CD14-positive monocyte (primary cell): ENCODE results near the gene SLC3A2. TPM values are rescaled to one million over a fixed set of nuclear protein-coding genes. Genes with fewer than 3 reads are reported as not detected.

Experiments
- DNase-seq, 3 donors: peaks; one replicate each; pipeline ENCODE4 v3.0.0-alpha.2; 2011 to 2022
- H2AFZ ChIP-seq: 2 replicates; pipeline ENCODE4 v1.6.0; 2012; ENCODE audit warnings: mild to moderate bottlenecking, low read depth, low read length, inconsistent platforms; ENCODE audit not compliant: insufficient read depth, poor library complexity, severe bottlenecking
- H3K27ac ChIP-seq, 2 donors: 1 replicate in 1 of 2; 2 replicates in 1 of 2; pipeline ENCODE4 v1.5.1; 2012 to 2013; ENCODE audit warnings: low read length in 2 of 2, control low read depth in 1 of 2, inconsistent platforms in 1 of 2, low read depth in 1 of 2, mild to moderate bottlenecking in 1 of 2
- H3K27me3 ChIP-seq, 2 donors: one replicate each; pipeline versions ENCODE4 v1.6.0 to v1.6.1; 2011 to 2013; ENCODE audit warnings: low read length in 2 of 2; ENCODE audit not compliant: control insufficient read depth in 2 of 2, insufficient read depth in 2 of 2
- H3K36me3 ChIP-seq, 2 donors: replicated peaks in 1 of 2; 1 replicate in 1 of 2; 2 replicates in 1 of 2; pipeline versions ENCODE4 v1.5.1 to v1.6.1; 2012 to 2013; ENCODE audit warnings: low read length in 2 of 2, control low read depth in 1 of 2, inconsistent platforms in 1 of 2, mild to moderate bottlenecking in 1 of 2; ENCODE audit not compliant: insufficient read depth in 2 of 2, control insufficient read depth in 1 of 2
- H3K4me1 ChIP-seq, 2 donors: 1 replicate in 1 of 2; 2 replicates in 1 of 2; pipeline versions ENCODE4 v1.5.1 to v1.6.1; 2012 to 2013; ENCODE audit warnings: low read length in 2 of 2, control low read depth in 1 of 2, inconsistent platforms in 1 of 2, mild to moderate bottlenecking in 1 of 2, moderate library complexity in 1 of 2; ENCODE audit not compliant: insufficient read depth in 2 of 2, control insufficient read depth in 1 of 2
- H3K4me2 ChIP-seq: replicated peaks from 2 replicates; pipeline ENCODE3; 2012; ENCODE audit warnings: low read length, moderate library complexity, mild to moderate bottlenecking; ENCODE audit not compliant: poor library complexity, severe bottlenecking; ENCODE audit errors: extremely low read depth
- H3K4me3 ChIP-seq, 3 experiments: fragments of 200-600 bp in 1 of 3; sonication (generic) in 1 of 3; replicated peaks in 1 of 3; 1 replicate in 2 of 3; 2 replicates in 1 of 3; pipeline ENCODE4 v1.5.1; 2011 to 2013; ENCODE audit warnings: low read length in 3 of 3, mild to moderate bottlenecking in 3 of 3, control low read depth in 2 of 3, low read depth in 2 of 3, inconsistent platforms in 1 of 3, moderate library complexity in 1 of 3
- H3K79me2 ChIP-seq: 2 replicates; pipeline ENCODE4 v1.6.0; 2012; ENCODE audit warnings: mild to moderate bottlenecking, control low read depth, inconsistent platforms, low read length, moderate library complexity; ENCODE audit not compliant: insufficient read depth
- H3K9ac ChIP-seq: 2 replicates; pipeline ENCODE4 v1.6.0; 2017; ENCODE audit warnings: low read length, mild to moderate bottlenecking; ENCODE audit not compliant: insufficient read depth, poor library complexity, severe bottlenecking
- H3K9me3 ChIP-seq, 2 donors: replicated peaks in 1 of 2; 1 replicate in 1 of 2; 2 replicates in 1 of 2; pipeline versions ENCODE4 v1.5.1 to v1.6.1; 2012 to 2013; ENCODE audit warnings: low read length in 2 of 2, control low read depth in 1 of 2; ENCODE audit not compliant: control insufficient read depth in 1 of 2, insufficient read depth in 1 of 2
- H4K20me1 ChIP-seq: 2 replicates; pipeline ENCODE4 v1.6.0; 2012; ENCODE audit warnings: mild to moderate bottlenecking, low read length, control low read depth, moderate library complexity; ENCODE audit not compliant: insufficient read depth
- H3K27ac Mint-ChIP-seq, 7 donors: one replicate each; pipeline ENCODE4 v1.8.0; 2020; ENCODE audit warnings: mild to moderate bottlenecking in 7 of 7, mixed read lengths in 7 of 7, moderate library complexity in 6 of 7, inconsistent platforms in 2 of 7
- H3K27me3 Mint-ChIP-seq, 3 donors: one replicate each; pipeline ENCODE4 v1.8.0; 2021 to 2022; ENCODE audit warnings: low read depth in 3 of 3, mild to moderate bottlenecking in 3 of 3, mixed read lengths in 3 of 3, moderate library complexity in 3 of 3, inconsistent platforms in 1 of 3
- H3K36me3 Mint-ChIP-seq, 2 donors: one replicate each; pipeline ENCODE4 v1.8.0; 2020; ENCODE audit warnings: mixed read lengths in 2 of 2, inconsistent platforms in 1 of 2, mild to moderate bottlenecking in 1 of 2
- H3K4me1 Mint-ChIP-seq: one replicate; pipeline ENCODE4 v1.8.0; 2020; ENCODE audit warnings: mild to moderate bottlenecking, mixed read lengths
- H3K4me3 Mint-ChIP-seq, 2 donors: one replicate each; pipeline ENCODE4 v1.8.0; 2020; ENCODE audit warnings: mild to moderate bottlenecking in 2 of 2, mixed read lengths in 2 of 2, moderate library complexity in 1 of 2
- H3K9me3 Mint-ChIP-seq, 7 donors: one replicate each; pipeline ENCODE4 v1.8.0; 2020 to 2022; ENCODE audit warnings: mixed read lengths in 7 of 7, mild to moderate bottlenecking in 6 of 7, moderate library complexity in 6 of 7, inconsistent platforms in 2 of 7
- CTCF ChIP-seq: fragments of 200-600 bp; IDR thresholded peaks from one replicate; pipeline ENCODE4 v1.8.0; 2022; ENCODE audit warnings: antibody characterized with exemption, mild to moderate bottlenecking
- WGBS: methylation state at CpG from one replicate; pipeline ENCODE4 v1.1.5; 2013; ENCODE audit warnings: missing lambda C conversion rate; ENCODE audit not compliant: insufficient coverage; 5-methylcytosine and 5-hydroxymethylcytosine counted together
- intact Hi-C, 2 donors: fragments of 100-400 bp; cut with micrococcal nuclease; formaldehyde crosslinking; loops; one replicate each; pipeline versions ENCODE4 v1.15.0 to v1.15.1; 2023
- polyA plus RNA-seq, 3 donors: library from polyadenylated mRNA; depleted of rRNA in 1 of 3; unstranded in 2 of 3; stranded (reverse) in 1 of 3; fragments of 300-500 nt in 2 of 3; fragments of >200 nt in 1 of 3; fragmentation: Illumina TruSeq in 2 of 3; gene quantifications; 1 replicate in 2 of 3; 2 replicates in 1 of 3; pipeline ENCODE4 v1.2.3, GENCODE V29; 2012 to 2021

The SLC3A2 gene
- polyA plus RNA-seq, 3 donors: 156 to 231 (median 189) TPM

GRCh38 chr11:62846177-62846576 lies 34.5 kb upstream of the SLC3A2 start:
- Histone ChIP-seq H4K20me1 (no peaks in the 10 kb centered on the region), H3K9me3 (no peaks in the 10 kb centered on the region), H3K27ac (no peak overlapping the region), H3K4me2 (no peak overlapping the region), H2AFZ (no peak overlapping the region), H3K27me3 (no peaks in the 10 kb centered on the region), H3K4me3 (no peak overlapping the region), H3K79me2 (no peaks in the 10 kb centered on the region), H3K4me1 (peaks cover 12 to 13% of the 10 kb centered on the region in 2 donors), H3K36me3 (peaks cover 0 to under 1% of the 10 kb centered on the region in 2 donors), H3K9ac (no peak overlapping the region)
- DNase-seq: no peak
- WGBS: 100% methylated on average over 3 of the region's 3 CpGs
- Mint-ChIP-seq H3K27ac (no peak overlapping the region), H3K27me3 (no peaks in the 10 kb centered on the region), H3K36me3 (peaks cover 0 to 3% of the 10 kb centered on the region in 2 donors), H3K4me3 (no peak overlapping the region), H3K4me1 (no peaks in the 10 kb centered on the region), H3K9me3 (no peaks in the 10 kb centered on the region)
- intact Hi-C loops: no loop called here
- no peak for TF ChIP-seq CTCF

- no peak overlapping the region for H3K9ac ChIP-seq
- intact Hi-C loops: no loop called here
- H3K36me3 Mint-ChIP-seq: peaks cover 14 to 17% of the 10 kb centered on the region in 2 donors
- H3K27ac ChIP-seq: no peak overlapping the region
- no peaks in the 10 kb centered on the region for H3K27me3 ChIP-seq
- H4K20me1 ChIP-seq: peaks cover 10% of the 10 kb centered on the region
- peaks cover 2% of the 10 kb centered on the region for H3K79me2 ChIP-seq
- no peak overlapping the region for H3K4me3 Mint-ChIP-seq
- peaks cover 7% of the 10 kb centered on the region for H3K4me1 Mint-ChIP-seq
- no peak overlapping the region for H2AFZ ChIP-seq
- peaks cover 1 to 3% of the 10 kb centered on the region in 2 donors for H3K4me1 ChIP-seq
- no peaks in the 10 kb centered on the region for H3K9me3 Mint-ChIP-seq
- H3K27ac Mint-ChIP-seq: no peak overlapping the region
- DNase-seq: no peak
- no CpG with 5 or more reads among the region's 1 CpG for WGBS
- H3K9me3 ChIP-seq: no peaks in the 10 kb centered on the region
- no peak overlapping the region for H3K4me2 ChIP-seq
- peaks cover 14 to 17% of the 10 kb centered on the region in 2 donors for H3K36me3 ChIP-seq
- no peaks in the 10 kb centered on the region for H3K27me3 Mint-ChIP-seq
- TF ChIP-seq CTCF: no peak
- no peak overlapping the region for H3K4me3 ChIP-seq
These were observed 32.9 kb upstream of the SLC3A2 start for GRCh38 chr11:62847767-62848314.
